Measurements from ENCODE around the gene CEP72.

The CEP72 gene

DNA sequence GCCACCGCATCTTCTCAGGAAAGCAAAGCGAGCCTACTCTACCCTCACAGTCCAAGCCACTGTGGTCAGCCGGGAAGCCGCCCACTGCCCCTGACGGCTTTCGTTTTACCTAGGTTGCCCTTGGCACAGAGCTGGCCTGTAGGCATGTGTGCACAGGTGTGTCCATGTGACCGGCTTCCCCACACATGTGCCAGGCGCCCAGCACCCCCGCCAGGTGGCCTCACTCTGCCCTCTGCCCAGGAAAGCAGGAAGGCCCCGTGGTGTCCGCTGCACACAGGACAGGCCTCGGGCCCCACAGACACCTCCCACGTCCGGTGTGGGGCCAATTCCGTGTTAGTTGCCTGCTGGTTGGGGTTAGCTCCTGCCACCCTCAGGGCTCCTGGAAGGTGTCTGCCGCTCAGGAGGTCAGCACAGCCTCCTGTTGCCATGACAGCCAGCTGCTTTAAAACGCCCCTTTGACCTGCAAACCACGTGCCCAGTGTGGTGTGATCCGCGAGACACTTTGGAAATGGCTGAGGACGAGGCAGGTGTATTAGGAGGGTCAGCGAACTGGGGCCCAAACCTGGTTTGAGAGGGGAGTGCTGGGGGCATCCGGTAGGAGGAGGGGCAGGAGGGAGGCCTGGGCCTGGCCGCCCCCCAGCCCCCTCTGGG, 52.3 kb downstream of the CEP72 start:
- DNase-seq (ENCODE audit: low read depth): no peak
- TF ChIP-seq, protein P1, sequence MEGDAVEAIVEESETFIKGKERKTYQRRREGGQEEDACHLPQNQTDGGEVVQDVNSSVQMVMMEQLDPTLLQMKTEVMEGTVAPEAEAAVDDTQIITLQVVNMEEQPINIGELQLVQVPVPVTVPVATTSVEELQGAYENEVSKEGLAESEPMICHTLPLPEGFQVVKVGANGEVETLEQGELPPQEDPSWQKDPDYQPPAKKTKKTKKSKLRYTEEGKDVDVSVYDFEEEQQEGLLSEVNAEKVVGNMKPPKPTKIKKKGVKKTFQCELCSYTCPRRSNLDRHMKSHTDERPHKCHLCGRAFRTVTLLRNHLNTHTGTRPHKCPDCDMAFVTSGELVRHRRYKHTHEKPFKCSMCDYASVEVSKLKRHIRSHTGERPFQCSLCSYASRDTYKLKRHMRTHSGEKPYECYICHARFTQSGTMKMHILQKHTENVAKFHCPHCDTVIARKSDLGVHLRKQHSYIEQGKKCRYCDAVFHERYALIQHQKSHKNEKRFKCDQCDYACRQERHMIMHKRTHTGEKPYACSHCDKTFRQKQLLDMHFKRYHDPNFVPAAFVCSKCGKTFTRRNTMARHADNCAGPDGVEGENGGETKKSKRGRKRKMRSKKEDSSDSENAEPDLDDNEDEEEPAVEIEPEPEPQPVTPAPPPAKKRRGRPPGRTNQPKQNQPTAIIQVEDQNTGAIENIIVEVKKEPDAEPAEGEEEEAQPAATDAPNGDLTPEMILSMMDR (IDR thresholded peaks at IDR 0.05; ENCODE audit: control insufficient read depth, insufficient read depth, low read depth, low read length, missing control alignments): no peak
- H3K4me3 ChIP-seq (ENCODE audit: control insufficient read depth, low read depth, low read length): no peak overlapping the region

DNA sequence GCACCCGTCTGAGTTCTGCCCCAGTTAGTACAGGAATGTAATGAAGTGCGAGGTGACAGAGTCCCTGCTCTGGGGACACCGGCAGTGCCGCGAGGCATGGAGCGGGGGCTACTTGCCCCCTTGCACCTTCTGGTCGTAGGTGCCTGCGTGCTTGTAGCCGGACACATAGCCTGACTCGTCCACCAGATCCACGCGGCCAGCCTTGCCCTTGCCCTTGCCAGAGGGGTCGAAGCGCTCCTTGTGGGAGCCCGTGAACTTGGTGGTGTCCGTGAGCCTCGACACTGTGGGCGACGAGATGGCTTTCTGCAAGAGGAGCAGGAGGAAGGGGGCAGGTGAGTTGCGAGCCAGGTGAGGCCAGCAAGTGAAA, 52.8 kb downstream of the CEP72 start:
- TF ChIP-seq, protein P1 (IDR thresholded peaks at IDR 0.05; ENCODE audit: control insufficient read depth, insufficient read depth, low read depth, low read length, missing control alignments): no peak
- DNase-seq (ENCODE audit: low read depth): no peak
- no peak overlapping the region for H3K4me3 ChIP-seq (ENCODE audit: control insufficient read depth, low read depth, low read length)

DNA sequence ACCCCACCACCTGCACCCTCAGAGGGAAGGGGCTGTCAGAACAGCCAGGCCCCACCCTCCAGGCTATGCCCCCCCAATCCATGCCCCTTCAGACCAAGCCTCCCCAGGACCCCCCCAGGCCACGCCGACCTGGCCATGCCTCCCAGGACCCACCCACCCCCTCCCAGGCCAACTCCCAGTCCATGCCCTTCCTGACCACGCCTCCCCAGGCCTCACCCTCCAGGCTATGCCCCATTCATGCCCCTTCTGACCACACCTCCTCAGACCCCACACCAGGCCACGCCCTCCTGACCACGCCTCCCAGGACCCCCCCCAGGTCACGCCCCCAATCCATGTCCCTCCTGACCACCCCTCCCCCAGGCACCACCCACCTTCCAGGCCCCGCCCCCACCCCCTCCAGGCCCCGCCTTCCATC, 53.4 kb downstream of the CEP72 start:
- TF ChIP-seq, protein P1 (IDR thresholded peaks at IDR 0.05; ENCODE audit: control insufficient read depth, insufficient read depth, low read depth, low read length, missing control alignments): no peak
- DNase-seq (ENCODE audit: low read depth): no peak
- no peak overlapping the region for H3K4me3 ChIP-seq (ENCODE audit: control insufficient read depth, low read depth, low read length)

DNA sequence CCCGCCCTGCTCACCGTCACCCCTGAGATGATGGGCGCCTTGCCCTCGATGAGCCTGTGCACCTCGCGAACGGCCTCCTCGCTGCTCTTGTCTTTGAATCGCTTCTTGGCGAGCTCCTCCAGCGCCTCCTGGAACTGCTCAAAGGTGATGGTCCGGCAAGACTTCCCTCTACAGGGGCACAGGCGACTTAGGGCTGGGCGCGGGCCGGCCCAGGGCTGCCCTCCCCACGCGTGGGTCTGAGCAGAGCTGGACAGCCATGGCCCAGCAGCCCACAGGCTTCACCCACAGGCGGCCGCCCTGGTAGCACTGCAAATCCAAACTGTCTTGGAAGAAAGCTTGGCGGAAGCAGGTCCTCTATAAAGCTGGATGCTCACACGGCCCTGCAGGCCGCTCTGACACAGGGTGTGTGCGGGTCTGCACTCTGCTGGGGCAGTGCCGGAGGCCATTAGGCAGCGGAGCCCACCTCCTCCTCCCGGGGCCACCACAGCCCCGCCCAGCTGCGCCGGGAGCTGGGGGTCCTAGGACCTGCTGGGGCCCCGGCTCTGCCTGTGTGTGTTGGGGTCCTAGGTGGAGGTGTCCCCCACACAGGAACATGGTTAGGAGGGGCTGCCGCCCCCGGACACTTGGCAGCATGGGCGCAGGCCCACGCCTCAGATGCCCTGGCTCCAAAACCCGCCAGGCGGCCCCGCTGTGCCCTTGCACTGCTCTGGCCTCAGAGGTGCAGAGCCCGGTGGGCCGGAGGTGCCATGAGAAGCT, 54.0 kb downstream of the CEP72 start:
- H3K4me3 ChIP-seq (ENCODE audit: control insufficient read depth, low read depth, low read length): no peak overlapping the region
- DNase-seq (ENCODE audit: low read depth): no peak
- TF ChIP-seq, protein P1 (IDR thresholded peaks at IDR 0.05; ENCODE audit: control insufficient read depth, insufficient read depth, low read depth, low read length, missing control alignments): no peak

DNA sequence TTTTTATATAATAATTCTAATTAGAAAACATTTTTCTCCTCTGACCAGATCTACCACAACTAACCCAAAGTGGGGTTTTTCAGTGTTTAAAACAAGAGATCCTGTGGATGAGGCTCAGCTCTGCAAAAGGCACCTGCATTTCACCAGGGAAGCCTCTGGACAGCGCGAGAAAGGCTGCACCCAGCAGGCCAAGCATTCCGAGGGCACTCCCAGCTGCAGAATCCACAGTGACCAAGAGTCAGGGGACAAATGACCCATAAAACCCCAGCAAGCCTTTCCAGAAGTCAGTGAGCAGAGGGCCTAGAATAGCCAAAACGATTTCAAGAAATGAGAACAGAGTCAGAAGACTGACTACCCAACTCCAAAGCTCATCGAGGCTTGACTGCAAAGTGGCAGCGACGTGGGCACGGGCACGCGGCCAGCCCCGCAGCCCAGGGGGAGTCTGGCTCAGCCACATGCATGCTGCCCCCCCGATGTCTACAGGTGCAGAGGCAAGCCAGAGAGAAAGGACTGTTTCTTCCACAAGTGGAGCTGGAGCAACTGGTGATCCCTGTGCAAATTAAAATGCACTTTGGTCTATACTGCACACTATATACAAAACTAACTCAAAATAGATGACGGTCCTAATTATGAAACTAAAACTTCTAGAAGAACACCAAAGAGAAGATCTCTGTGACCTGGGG, 54.8 kb downstream of the CEP72 start:
- TF ChIP-seq, protein P1 (IDR thresholded peaks at IDR 0.05; ENCODE audit: control insufficient read depth, insufficient read depth, low read depth, low read length, missing control alignments): no peak
- no peak for DNase-seq (ENCODE audit: low read depth)
- no peak overlapping the region for H3K4me3 ChIP-seq (ENCODE audit: control insufficient read depth, low read depth, low read length)

DNA sequence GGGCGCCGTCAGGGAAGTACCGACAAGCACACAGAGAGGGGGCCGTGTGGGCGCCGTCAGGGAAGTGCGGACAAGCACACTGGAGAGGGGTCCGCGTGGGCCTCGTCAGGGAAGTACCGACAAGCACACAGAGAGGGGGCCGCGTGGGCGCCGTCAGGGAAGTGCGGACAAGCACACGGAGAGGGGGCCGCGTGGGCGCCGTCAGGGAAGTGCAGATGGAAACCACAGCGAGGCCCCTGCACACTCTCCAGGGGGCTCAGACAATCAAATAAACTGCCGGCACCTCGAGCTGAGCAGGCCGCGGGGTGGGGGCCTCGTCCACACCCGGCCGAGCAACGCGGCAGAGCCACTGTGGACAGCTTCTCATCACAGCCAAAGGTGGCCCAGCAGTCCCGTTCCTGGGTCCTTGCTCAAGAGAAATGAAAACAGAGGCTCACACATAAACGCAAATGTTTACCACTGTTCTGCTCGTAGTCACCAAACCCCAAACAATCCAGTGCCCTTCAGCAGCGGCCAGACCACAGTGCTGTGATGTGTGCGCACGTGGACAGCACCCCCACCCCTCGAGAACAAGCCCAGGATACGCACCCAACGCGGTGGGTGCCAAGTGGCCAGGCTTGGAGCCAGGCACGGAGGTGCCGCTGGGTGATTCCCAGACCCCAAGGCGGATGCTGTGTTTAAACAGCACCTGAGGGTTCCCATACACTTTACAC, 56.3 kb downstream of the CEP72 start:
- no peak for DNase-seq (ENCODE audit: low read depth)
- H3K4me3 ChIP-seq (ENCODE audit: control insufficient read depth, low read depth, low read length): no peak overlapping the region
- TF ChIP-seq, protein P1 (IDR thresholded peaks at IDR 0.05; ENCODE audit: control insufficient read depth, insufficient read depth, low read depth, low read length, missing control alignments): no peak
